Measurements from ENCODE around the gene CD81. TPM values are rescaled to one million over a fixed set of nuclear protein-coding genes. Genes with fewer than 3 reads are reported as not detected.
A peak's percentile ranks its signal among the peaks of the same experiment; 100 is the strongest.

CD81 gene
- total and polyA plus RNA-seq, 9 of the 15 experiments (the other 6 are each of a cell fraction or from before 2014, with no cell fraction given): 2.4 to 189 (median 61.7) TPM

- ATAC-seq: no peak
- Histone ChIP-seq H3K27me3 (ENCODE audit: control insufficient read depth in 2 of 2, insufficient read depth in 2 of 2, low read length in 2 of 2) (peaks cover 5 to 62% of the 10 kb centered on the region in 2 experiments; a peak in 4 of 5 replicates), H3K9me1 (ENCODE audit: control insufficient read depth, insufficient read depth, low read length) (peaks cover 2% of the 10 kb centered on the region), H3K4me3 (no peak overlapping the region), H3K36me3 (ENCODE audit: control insufficient read depth, insufficient read depth, low read length) (no peaks in the 10 kb centered on the region), H3K79me2 (ENCODE audit: control insufficient read depth, insufficient read depth, low read length) (no peaks in the 10 kb centered on the region), H4K20me1 (replicated peaks; ENCODE audit: control insufficient read depth, insufficient read depth, low read length) (peaks cover 16% of the 10 kb centered on the region; the same call in 1 of the 2 replicates), H3K9me3 (replicated peaks; ENCODE audit: control insufficient read depth, insufficient read depth, low read depth, low read length) (no peaks in the 10 kb centered on the region), H3K4me2 (ENCODE audit: insufficient read depth, low read length) (no peak overlapping the region), H3K4me1 (replicated peaks in 1 of 2; ENCODE audit: control insufficient read depth in 2 of 2, insufficient read depth in 2 of 2, low read length in 2 of 2) (peaks cover 0 to 60% of the 10 kb centered on the region in 2 experiments; a peak in 3 of 5 replicates), H3K27ac (ENCODE audit: extremely low read depth, low read depth, low read length) (no peak overlapping the region), H2AFZ (ENCODE audit: low read depth, low read length) (no peak overlapping the region), H3K9ac (ENCODE audit: insufficient read depth in 1 of 2, low read depth in 2 of 2, low read length in 2 of 2) (peak overlapping the region in 1 of 2 experiments; percentile 7; a peak in 1 of 4 replicates)
- BruUV-seq (replicated peaks): no TSS peak
- FAIRE-seq: no peak
- ChIA-PET POLR2A (interaction anchor here (0.7 to 4.3 kb wide), 6 partner anchors 10 to 255 kb away, joined by 3 to 24 read pairs (median 4); partner anchors contain the start of gene CD81), CTCF (ENCODE audit: low intra/inter-chr PET ratio) (interaction anchor here (0.6 to 4.3 kb wide), 6 partner anchors 113 to 259 kb away, joined by 3 to 85 read pairs (median 8); no protein-coding TSS in a partner anchor)
- DNase-seq (ENCODE audit: extremely low read depth in 1 of 4, low spot score in 3 of 4): no peak
- in situ Hi-C loops (cut with MboI) (loop anchor here (5.0 kb wide), 2 partner anchors 107 to 217 kb away; no protein-coding TSS in a partner anchor), intact Hi-C loops (cut with micrococcal nuclease) (loop anchor here (1.0 kb wide), 2 partner anchors 114 to 222 kb away; no protein-coding TSS in a partner anchor)
- 37% methylated on average over 18 of the region's 21 CpGs for WGBS (ENCODE audit: insufficient coverage, low coverage, missing lambda C conversion rate)
- TF ChIP-seq USF2 (CRISPR knock-in tag; IDR thresholded peaks at IDR 0.05): peak; percentile 44
- no peak for TF ChIP-seq EP300 (IDR thresholded peaks at IDR 0.05; ENCODE audit: low read length)
- no peak for TF ChIP-seq MCM2 (IDR thresholded peaks at IDR 0.05; ENCODE audit: low read depth)
- no peak for TF ChIP-seq GABPB2 (CRISPR knock-in tag; conservative IDR thresholded peaks at IDR 0.05)
Measured at GRCh38 chr11:2418693-2419360, 41.7 kb downstream of the CD81 start.
